ENCODE measurements around the gene TACR2.
A peak's percentile ranks its signal among the peaks of the same experiment; 100 is the strongest.

Gene TACR2

GRCh38 chr10:69363666-69364065 lies 53.1 kb downstream of the TACR2 start:
- no peak for TF ChIP-seq SIN3A (IDR thresholded peaks at IDR 0.05; ENCODE audit: borderline replicate concordance, insufficient read depth, low read length)
- no peak for TF ChIP-seq REST (IDR thresholded peaks at IDR 0.05; ENCODE audit: insufficient read depth in 1 of 2, low read depth in 2 of 2, low read length in 2 of 2)
- no peak for TF ChIP-seq FOXP2 (optimal IDR thresholded peaks at IDR 0.05; ENCODE audit: borderline replicate concordance, extremely low read depth, extremely low read length, insufficient read depth)
- TF ChIP-seq TAF1 (IDR thresholded peaks at IDR 0.05; ENCODE audit: borderline replicate concordance, insufficient read depth, low read length), result no peak
- no peak for TF ChIP-seq POLR2AphosphoS5 (IDR thresholded peaks at IDR 0.05; ENCODE audit: low read depth, low read length)

GRCh38 chr10:69362471-69362954 lies 54.2 kb downstream of the TACR2 start:
- TF ChIP-seq POLR2AphosphoS5 (IDR thresholded peaks at IDR 0.05; ENCODE audit: low read depth, low read length) (no peak), SIN3A (IDR thresholded peaks at IDR 0.05; ENCODE audit: borderline replicate concordance, insufficient read depth, low read length) (no peak), TAF1 (IDR thresholded peaks at IDR 0.05; ENCODE audit: borderline replicate concordance, insufficient read depth, low read length) (no peak), FOXP2 (optimal IDR thresholded peaks at IDR 0.05; ENCODE audit: borderline replicate concordance, extremely low read depth, extremely low read length, insufficient read depth) (no peak), REST (IDR thresholded peaks at IDR 0.05; ENCODE audit: insufficient read depth in 1 of 2, low read depth in 2 of 2, low read length in 2 of 2) (no peak)

- no peak for TF ChIP-seq TAF1 (IDR thresholded peaks at IDR 0.05; ENCODE audit: borderline replicate concordance, insufficient read depth, low read length)
- TF ChIP-seq REST (IDR thresholded peaks at IDR 0.05; ENCODE audit: insufficient read depth in 1 of 2, low read depth in 2 of 2, low read length in 2 of 2), result no peak
- no peak for TF ChIP-seq FOXP2 (optimal IDR thresholded peaks at IDR 0.05; ENCODE audit: borderline replicate concordance, extremely low read depth, extremely low read length, insufficient read depth)
- no peak for TF ChIP-seq POLR2AphosphoS5 (IDR thresholded peaks at IDR 0.05; ENCODE audit: low read depth, low read length)
- TF ChIP-seq SIN3A (IDR thresholded peaks at IDR 0.05; ENCODE audit: borderline replicate concordance, insufficient read depth, low read length), result no peak
Observed at GRCh38 chr10:69361303-69361614, 55.5 kb downstream of the TACR2 start.

GRCh38 chr10:69360485-69361302 lies 56.0 kb downstream of the TACR2 start:
- TF ChIP-seq TAF1 (IDR thresholded peaks at IDR 0.05; ENCODE audit: borderline replicate concordance, insufficient read depth, low read length), result no peak
- TF ChIP-seq REST (IDR thresholded peaks at IDR 0.05; ENCODE audit: insufficient read depth in 1 of 2, low read depth in 2 of 2, low read length in 2 of 2), result peak; percentile 87 to 91

Measured in PFSK-1 (cell line).